Measurements from ENCODE around the gene DIAPH1. TPM values are rescaled to one million over a fixed set of nuclear protein-coding genes. Genes with fewer than 3 reads are reported as not detected.

Gene DIAPH1
- total RNA-seq, 1 donor from 2014 or later: 99.1 TPM

- Mint-ChIP-seq H3K4me3 (no peak overlapping the region), H3K4me1 (no peaks in the 10 kb centered on the region), H3K9me3 (no peaks in the 10 kb centered on the region), H3K27ac (ENCODE audit: unreplicated experiment) (no peak overlapping the region), H3K36me3 (ENCODE audit: low read depth) (peaks cover 17% of the 10 kb centered on the region), H3K27me3 (ENCODE audit: low read depth) (no peaks in the 10 kb centered on the region)
- DNase-seq (ENCODE audit: low read depth, low spot score): no peak
- TF ChIP-seq, protein P1, sequence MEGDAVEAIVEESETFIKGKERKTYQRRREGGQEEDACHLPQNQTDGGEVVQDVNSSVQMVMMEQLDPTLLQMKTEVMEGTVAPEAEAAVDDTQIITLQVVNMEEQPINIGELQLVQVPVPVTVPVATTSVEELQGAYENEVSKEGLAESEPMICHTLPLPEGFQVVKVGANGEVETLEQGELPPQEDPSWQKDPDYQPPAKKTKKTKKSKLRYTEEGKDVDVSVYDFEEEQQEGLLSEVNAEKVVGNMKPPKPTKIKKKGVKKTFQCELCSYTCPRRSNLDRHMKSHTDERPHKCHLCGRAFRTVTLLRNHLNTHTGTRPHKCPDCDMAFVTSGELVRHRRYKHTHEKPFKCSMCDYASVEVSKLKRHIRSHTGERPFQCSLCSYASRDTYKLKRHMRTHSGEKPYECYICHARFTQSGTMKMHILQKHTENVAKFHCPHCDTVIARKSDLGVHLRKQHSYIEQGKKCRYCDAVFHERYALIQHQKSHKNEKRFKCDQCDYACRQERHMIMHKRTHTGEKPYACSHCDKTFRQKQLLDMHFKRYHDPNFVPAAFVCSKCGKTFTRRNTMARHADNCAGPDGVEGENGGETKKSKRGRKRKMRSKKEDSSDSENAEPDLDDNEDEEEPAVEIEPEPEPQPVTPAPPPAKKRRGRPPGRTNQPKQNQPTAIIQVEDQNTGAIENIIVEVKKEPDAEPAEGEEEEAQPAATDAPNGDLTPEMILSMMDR (conservative IDR thresholded peaks at IDR 0.05): no peak
These were observed 39.2 kb upstream of the DIAPH1 start for GRCh38 chr5:141657937-141658545.

- DNase-seq (ENCODE audit: low read depth, low spot score): no peak
- H3K36me3 Mint-ChIP-seq (ENCODE audit: low read depth): peaks cover 17% of the 10 kb centered on the region
- TF ChIP-seq, protein P1 (conservative IDR thresholded peaks at IDR 0.05): no peak
- H3K9me3 Mint-ChIP-seq: no peaks in the 10 kb centered on the region
- H3K4me3 Mint-ChIP-seq: no peak overlapping the region
- no peak overlapping the region for H3K27ac Mint-ChIP-seq (ENCODE audit: unreplicated experiment)
- H3K27me3 Mint-ChIP-seq (ENCODE audit: low read depth): no peaks in the 10 kb centered on the region
- peaks cover under 1% of the 10 kb centered on the region for H3K4me1 Mint-ChIP-seq
These were observed 38.6 kb upstream of the DIAPH1 start for GRCh38 chr5:141657404-141657803.

- peaks cover 17% of the 10 kb centered on the region for H3K36me3 Mint-ChIP-seq (ENCODE audit: low read depth)
- no peak for DNase-seq (ENCODE audit: low read depth, low spot score)
- no peak overlapping the region for H3K27ac Mint-ChIP-seq (ENCODE audit: unreplicated experiment)
These were observed 37.6 kb upstream of the DIAPH1 start for GRCh38 chr5:141656396-141656795.

DNA sequence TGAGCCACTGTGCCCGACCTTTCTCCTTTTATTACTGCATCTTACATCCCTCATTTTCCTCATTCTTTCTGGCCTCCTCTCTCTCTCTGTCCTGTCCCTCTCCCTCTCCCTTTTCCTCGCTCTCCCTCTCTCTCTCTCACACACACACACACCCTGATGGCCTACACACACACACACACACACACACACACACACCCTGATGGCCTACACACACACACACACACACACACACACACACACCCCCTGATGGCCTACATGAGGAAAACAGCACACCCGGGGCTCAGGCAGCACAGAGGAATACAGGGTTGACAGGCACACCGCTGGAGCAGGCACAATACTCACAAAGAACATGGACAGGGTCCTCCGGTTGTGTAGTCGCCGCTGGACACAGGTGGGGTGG, 36.2 kb upstream of the DIAPH1 start:
- peaks cover 10% of the 10 kb centered on the region for H3K4me1 Mint-ChIP-seq
- peaks cover 17% of the 10 kb centered on the region for H3K36me3 Mint-ChIP-seq (ENCODE audit: low read depth)
- no peaks in the 10 kb centered on the region for H3K27me3 Mint-ChIP-seq (ENCODE audit: low read depth)
- H3K9me3 Mint-ChIP-seq: no peaks in the 10 kb centered on the region
- DNase-seq (ENCODE audit: low read depth, low spot score): no peak
- TF ChIP-seq, protein P1 (conservative IDR thresholded peaks at IDR 0.05): no peak
- H3K4me3 Mint-ChIP-seq: no peak overlapping the region
- no peak overlapping the region for H3K27ac Mint-ChIP-seq (ENCODE audit: unreplicated experiment)

More at GRCh38 chr5:141656396-141656795, 37.6 kb upstream of the DIAPH1 start:
- no peak overlapping the region for H3K4me3 Mint-ChIP-seq
- peaks cover 6% of the 10 kb centered on the region for H3K4me1 Mint-ChIP-seq
- H3K27me3 Mint-ChIP-seq (ENCODE audit: low read depth): no peaks in the 10 kb centered on the region
- TF ChIP-seq, protein P1 (conservative IDR thresholded peaks at IDR 0.05): no peak
- H3K9me3 Mint-ChIP-seq: no peaks in the 10 kb centered on the region

GRCh38 chr5:141654298-141654697, 35.5 kb upstream of the DIAPH1 start:
- DNase-seq (ENCODE audit: low read depth, low spot score): no peak
- Mint-ChIP-seq H3K27me3 (ENCODE audit: low read depth) (no peaks in the 10 kb centered on the region), H3K27ac (ENCODE audit: unreplicated experiment) (no peak overlapping the region), H3K4me1 (peaks cover 10% of the 10 kb centered on the region), H3K36me3 (ENCODE audit: low read depth) (peaks cover 15% of the 10 kb centered on the region), H3K9me3 (no peaks in the 10 kb centered on the region), H3K4me3 (no peak overlapping the region)
- TF ChIP-seq, protein P1 (conservative IDR thresholded peaks at IDR 0.05): no peak

Data from neural crest cell (in vitro differentiated cells).